ENCODE measurements around the gene NUMA1. TPM values are rescaled to one million over a fixed set of nuclear protein-coding genes. Genes with fewer than 3 reads are reported as not detected.

NUMA1 gene
- total and polyA plus RNA-seq, 9 of the 15 experiments (the other 6 are each of a cell fraction or from before 2014, with no cell fraction given), result 4.1 to 104 (median 51.2) TPM

- TF ChIP-seq CEBPZ (IDR thresholded peaks at IDR 0.05; ENCODE audit: borderline replicate concordance, low read depth, low read length), result peak; percentile 89
- TF ChIP-seq KDM1A (IDR thresholded peaks at IDR 0.05), result no peak
- TF ChIP-seq OTX1 (CRISPR knock-in tag; IDR thresholded peaks at IDR 0.05), result no peak
- no peak for TF ChIP-seq HMGN3 (IDR thresholded peaks at IDR 0.05; ENCODE audit: borderline replicate concordance, extremely low read depth, insufficient read length, low read depth, low read length)
- peak; percentile 68 for TF ChIP-seq ETV1 (tag; conservative IDR thresholded peaks at IDR 0.05; ENCODE audit: low read depth)
- 0 out of 2 replicates have a peak, but pooled peaks have one; percentile 21 for TF ChIP-seq GMEB1 (CRISPR knock-in tag; IDR thresholded peaks at IDR 0.05)
- TF ChIP-seq CREB3L1 (IDR thresholded peaks at IDR 0.05; ENCODE audit: borderline replicate concordance, low read depth), result peak; percentile 74; the same call in 1 of the 2 replicates
- TF ChIP-seq CTBP1 (IDR thresholded peaks at IDR 0.05; ENCODE audit: borderline replicate concordance), result peak; percentile 77
- 0 out of 2 replicates have a peak, but pooled peaks have one; percentile 45 for TF ChIP-seq CREB3 (tag; conservative IDR thresholded peaks at IDR 0.05; ENCODE audit: low read depth)
- TF ChIP-seq SOX6 (IDR thresholded peaks at IDR 0.05), result peak; percentile 91
- peak; percentile 77; the same call in 1 of the 2 replicates for TF ChIP-seq ZBTB9 (CRISPR knock-in tag; IDR thresholded peaks at IDR 0.05)
- peak; percentile 45; the same call in 1 of the 2 replicates for TF ChIP-seq TFAP4 (CRISPR knock-in tag; IDR thresholded peaks at IDR 0.05; ENCODE audit: borderline replicate concordance)
Measured at GRCh38 chr11:72112143-72112977, 32.0 kb upstream of the NUMA1 start, which contains the start of gene ANAPC15 (continued).

All from K562 (cell line).